HepG2 (cell line): ENCODE data around the gene CCDC122. TPM values are rescaled to one million over a fixed set of nuclear protein-coding genes. Genes with fewer than 3 reads are reported as not detected.
A peak's percentile ranks its signal among the peaks of the same experiment; 100 is the strongest.

ENCODE experiments used
- ATF4 ChIP-seq, 2 experiments: fragments of 450-650 bp in 1 of 2; sonication (generic) in 1 of 2; formaldehyde crosslinking; IDR thresholded peaks; 2 replicates each; pipeline versions ENCODE4 v1.5.0 to v1.8.0; 2020 to 2022; ENCODE audit warnings: mild to moderate bottlenecking in 1 of 2, missing genetic modification reagents in 1 of 2
- CENPBD1 ChIP-seq: sonication (generic); formaldehyde crosslinking; IDR thresholded peaks from 2 replicates; pipeline ENCODE4 v1.8.0; 2022; ENCODE audit warnings: missing genetic modification reagents, low read depth, mild to moderate bottlenecking, borderline replicate concordance
- E2F2 ChIP-seq: sonication (generic); formaldehyde crosslinking; IDR thresholded peaks from 2 replicates; pipeline ENCODE4 v1.4.0; 2020; ENCODE audit warnings: missing genetic modification reagents, borderline replicate concordance
- ELF3 ChIP-seq: IDR thresholded peaks from 2 replicates; pipeline ENCODE4 v1.6.1; 2016; ENCODE audit warnings: missing genetic modification reagents, missing compliant biosample characterization
- FOXP4 ChIP-seq: sonication (generic); formaldehyde crosslinking; IDR thresholded peaks from 2 replicates; pipeline ENCODE4 v1.4.0; 2020; ENCODE audit warnings: missing genetic modification reagents
- MIER3 ChIP-seq: IDR thresholded peaks from 2 replicates; pipeline ENCODE4 v1.6.1; 2016; ENCODE audit warnings: missing compliant biosample characterization, borderline replicate concordance
- MTA1 ChIP-seq: sonication (generic); formaldehyde crosslinking; IDR thresholded peaks from 2 replicates; pipeline ENCODE4 v1.4.0; 2020; ENCODE audit warnings: missing genetic modification reagents, mild to moderate bottlenecking, borderline replicate concordance
- PHF21A ChIP-seq: sonication (generic); formaldehyde crosslinking; IDR thresholded peaks from 2 replicates; pipeline ENCODE4 v1.5.0; 2020; ENCODE audit warnings: mild to moderate bottlenecking, missing genetic modification reagents
- POLR2G ChIP-seq: fragments of 200-400 bp; formaldehyde crosslinking; IDR thresholded peaks from 2 replicates; pipeline ENCODE4 v1.6.1; 2018; ENCODE audit warnings: mild to moderate bottlenecking, low read depth, low read length, moderate library complexity
- THAP8 ChIP-seq: sonication (generic); formaldehyde crosslinking; IDR thresholded peaks from 2 replicates; pipeline ENCODE4 v1.5.1; 2020; ENCODE audit warnings: missing genetic modification reagents, mild to moderate bottlenecking, borderline replicate concordance
- ZIK1 ChIP-seq: sonication (generic); formaldehyde crosslinking; IDR thresholded peaks from 2 replicates; pipeline ENCODE4 v1.5.0; 2020; ENCODE audit warnings: mild to moderate bottlenecking, low read depth, missing genetic modification reagents, borderline replicate concordance
- ZKSCAN8 ChIP-seq: IDR thresholded peaks from 2 replicates; pipeline ENCODE4 v1.6.1; 2016; ENCODE audit warnings: borderline replicate concordance, missing genetic modification reagents, missing compliant biosample characterization
- ZMYM3 ChIP-seq: sonication (generic); formaldehyde crosslinking; IDR thresholded peaks from 2 replicates; pipeline ENCODE4 v1.5.1; 2020; ENCODE audit warnings: mild to moderate bottlenecking, missing genetic modification reagents
- ZNF207 ChIP-seq: fragments of 450-650 bp; IDR thresholded peaks from 2 replicates; pipeline ENCODE4 v1.6.1; 2016; ENCODE audit warnings: antibody characterized with exemption, borderline replicate concordance
- ZNF264 ChIP-seq: sonication (generic); formaldehyde crosslinking; IDR thresholded peaks from 2 replicates; pipeline ENCODE4 v1.4.0; 2020; ENCODE audit warnings: missing genetic modification reagents
- ZNF558 ChIP-seq: sonication (generic); formaldehyde crosslinking; IDR thresholded peaks from 2 replicates; pipeline ENCODE4 v1.9.0; 2022; ENCODE audit warnings: mild to moderate bottlenecking, missing genetic modification reagents, borderline replicate concordance
- ZNF563 ChIP-seq: sonication (generic); formaldehyde crosslinking; IDR thresholded peaks from 2 replicates; pipeline ENCODE4 v1.8.0; 2022; ENCODE audit warnings: mild to moderate bottlenecking, moderate library complexity, missing genetic modification reagents
- ZNF710 ChIP-seq: sonication (generic); formaldehyde crosslinking; IDR thresholded peaks from 2 replicates; pipeline ENCODE4 v1.5.0; 2020; ENCODE audit warnings: mild to moderate bottlenecking, missing genetic modification reagents, borderline replicate concordance
- ZNF766 ChIP-seq: sonication (generic); formaldehyde crosslinking; IDR thresholded peaks from 2 replicates; pipeline ENCODE4 v1.5.0; 2020; ENCODE audit warnings: missing genetic modification reagents, borderline replicate concordance
- ZNF790 ChIP-seq: sonication (generic); formaldehyde crosslinking; IDR thresholded peaks from 2 replicates; pipeline ENCODE4 v1.8.0; 2022; ENCODE audit warnings: missing genetic modification reagents, mild to moderate bottlenecking, borderline replicate concordance
- polyA plus RNA-seq, 8 experiments: library from polyadenylated mRNA; depleted of rRNA in 3 of 8; stranded (reverse) in 7 of 8; unstranded in 1 of 8; fragments of >200 nt; fragmentation: Illumina TruSeq in 4 of 8; extraction: Trizol in 4 of 8; gene quantifications; 2 replicates each; pipeline versions ENCODE4 v1.2.1 to v1.2.3, GENCODE V29; 2011 to 2016; ENCODE audit warnings: low read depth in 4 of 8, missing spikeins in 1 of 8, mixed read lengths in 1 of 8; ENCODE audit not compliant: insufficient read depth in 1 of 8
- total RNA-seq, 5 experiments: library from RNA; depleted of rRNA; stranded (reverse); fragments of >200 nt; fragmentation: Illumina TruSeq; extraction: Trizol; gene quantifications; 2 replicates each; pipeline ENCODE4 v1.2.3, GENCODE V29; 2016; ENCODE audit warnings: low read depth in 1 of 5

Gene CCDC122
- total and polyA plus RNA-seq, 2 of the 13 experiments (the other 11 are each of a cell fraction or from before 2014, with no cell fraction given), result 0.32 to 3.5 TPM

- TF ChIP-seq ATF4 (CRISPR knock-in tag; IDR thresholded peaks at IDR 0.05) (0 out of 4 replicates have a peak, but pooled peaks of 1 of the 2 experiments have one; percentile 53), ZNF563 (CRISPR knock-in tag) (peak; percentile 93), ZNF558 (CRISPR knock-in tag) (peak; percentile 48; the same call in 1 of the 2 replicates), ZNF264 (CRISPR knock-in tag) (no peak), FOXP4 (no peak), ELF3 (CRISPR knock-in tag) (peak; percentile 49), POLR2G (peak; percentile 81), ZIK1 (CRISPR knock-in tag) (peak; percentile 77; the same call in 1 of the 2 replicates), MIER3 (CRISPR knock-in tag) (peak; percentile 47; the same call in 1 of the 2 replicates), ZNF207 (no peak), THAP8 (CRISPR knock-in tag) (no peak), ZNF790 (CRISPR knock-in tag) (peak; percentile 82; the same call in 1 of the 2 replicates), PHF21A (no peak), E2F2 (CRISPR knock-in tag) (no peak), ZNF766 (CRISPR knock-in tag) (peak; percentile 49; the same call in 1 of the 2 replicates), ZMYM3 (CRISPR knock-in tag) (0 out of 2 replicates have a peak, but pooled peaks have one; percentile 20), ZNF710 (CRISPR knock-in tag) (no peak), ZKSCAN8 (CRISPR knock-in tag) (no peak), MTA1 (CRISPR knock-in tag) (peak; percentile 18; the same call in 1 of the 2 replicates), CENPBD1 (CRISPR knock-in tag) (no peak)
Measured at GRCh38 chr13:43878892-43879754, at the start of gene CCDC122 (continued).
